T-helper 1 cell (primary cell): ENCODE measurements around the gene TMEM154.

Source experiments
- DNase-seq, 5 donors: peaks; one replicate each; pipeline ENCODE4 v3.0.0-alpha.2; 2012 to 2020

The TMEM154 gene

GRCh38 chr4:152588869-152589268 is 90.9 kb downstream of the TMEM154 start:
- DNase-seq = no peak

- no peak for DNase-seq
These were observed 92.7 kb downstream of the TMEM154 start for GRCh38 chr4:152587127-152587526.

- no peak for DNase-seq
These were observed 93.1 kb downstream of the TMEM154 start for GRCh38 chr4:152586668-152587067.

- peak in 1 of 5 donors; percentile 34 for DNase-seq
These were observed 94.8 kb downstream of the TMEM154 start for GRCh38 chr4:152585023-152585441.

- no peak for DNase-seq
These were observed 98.1 kb downstream of the TMEM154 start for GRCh38 chr4:152581536-152582160.

GRCh38 chr4:152579916-152580315 is 99.9 kb downstream of the TMEM154 start:
- no peak for DNase-seq

- no peak for DNase-seq
These were observed 100.6 kb downstream of the TMEM154 start for GRCh38 chr4:152579107-152579764.

GRCh38 chr4:152578670-152579069 is 101.1 kb downstream of the TMEM154 start:
- no peak for DNase-seq

- no peak for DNase-seq
These were observed 101.9 kb downstream of the TMEM154 start for GRCh38 chr4:152577708-152578396.

- DNase-seq = no peak
These were observed 104.3 kb downstream of the TMEM154 start for GRCh38 chr4:152575533-152575932.

- DNase-seq = no peak
These were observed 105.9 kb downstream of the TMEM154 start for GRCh38 chr4:152573861-152574260.

- DNase-seq = no peak
These were observed 107.2 kb downstream of the TMEM154 start for GRCh38 chr4:152572417-152573086.

GRCh38 chr4:152571770-152572169 is 108.0 kb downstream of the TMEM154 start:
- DNase-seq = no peak

- DNase-seq = no peak
These were observed 108.5 kb downstream of the TMEM154 start for GRCh38 chr4:152571296-152571695.
